Measurements from ENCODE around the gene TM4SF4. TPM values are rescaled to one million over a fixed set of nuclear protein-coding genes. Genes with fewer than 3 reads are reported as not detected.

Gene TM4SF4
- not detected in 2 replicates for polyA plus RNA-seq

GRCh38 chr3:149474250-149474817 is at the start of gene TM4SF4:
Gene TM4SF4, plus strand, starts transcription at chr3:149474697. Its CDS starts 181 bp downstream, at chr3:149474878.

Other genes with a start within 250 kb of the TM4SF4 start
- 2.3 TPM in 1 of 2 replicates, not detected in the other for gene TM4SF18, start 141.1 kb upstream of the TM4SF4 start, polyA plus RNA-seq
- 1.5 and 4.7 TPM in 2 replicates for gene TM4SF1, start 97.0 kb upstream of the TM4SF4 start, polyA plus RNA-seq
- gene WWTR1, start 183.3 kb downstream of the TM4SF4 start, polyA plus RNA-seq = 4.8 and 4.9 TPM in 2 replicates

Data from Purkinje cell (primary cell).